NOMO-1 treated with dmso at 0.1 percent for 144 hours (cell line): Measurements from ENCODE around the gene MISP3.
A peak's percentile ranks its signal among the peaks of the same experiment; 100 is the strongest.
"Not testable (repeated sequence)": the region's sequence is repeated elsewhere in the genome, so short reads cannot be mapped to it uniquely, and the experiment has no call there.

ENCODE experiments used
- DNase-seq: peaks from one replicate; lab custom pipeline; 2025; ENCODE audit not compliant: unreplicated experiment; lab: John Stamatoyannopoulos, UW

MISP3 gene

DNA sequence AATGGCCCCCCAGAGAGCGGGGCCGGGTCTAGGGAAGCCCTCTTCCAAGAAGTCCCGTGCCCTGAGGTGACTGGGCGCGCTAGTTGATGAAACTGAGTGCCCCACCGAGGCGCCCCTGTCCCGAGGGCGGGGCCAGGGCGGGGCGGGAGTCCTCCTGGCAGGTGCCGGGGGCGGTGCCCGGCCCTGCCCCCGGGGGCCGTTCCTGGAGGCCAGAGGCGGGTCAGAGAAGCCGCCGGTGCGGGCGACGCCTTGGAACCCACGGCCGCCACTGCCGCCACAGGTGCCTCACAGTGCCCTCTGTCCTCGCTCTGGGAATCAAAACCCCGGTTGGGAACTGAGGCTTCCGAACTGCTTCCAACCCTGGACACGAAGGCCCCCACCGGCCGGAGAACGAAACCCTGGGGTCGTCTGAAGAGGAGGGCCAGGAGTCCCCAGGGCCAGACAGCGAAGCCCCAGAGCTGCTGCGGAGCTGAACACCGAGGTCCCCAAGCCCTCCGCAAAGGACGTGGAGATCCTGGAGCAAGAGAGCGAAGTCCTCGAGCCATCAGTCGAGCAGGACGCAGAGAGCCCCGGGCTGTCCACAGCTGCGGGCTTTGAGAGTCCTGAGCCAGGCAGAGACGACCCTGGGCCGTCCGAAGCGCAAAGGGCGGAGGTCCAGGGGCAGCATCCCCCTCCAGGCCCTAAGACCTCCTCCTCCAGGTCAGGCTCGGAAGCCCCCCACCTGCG lies at the start of gene MISP3:
TSS of gene MISP3 (plus strand) at position 252 of the 726 bp plus-strand sequence. CDS start 524 bp downstream, outside the sequence.
- no peak for DNase-seq

DNA sequence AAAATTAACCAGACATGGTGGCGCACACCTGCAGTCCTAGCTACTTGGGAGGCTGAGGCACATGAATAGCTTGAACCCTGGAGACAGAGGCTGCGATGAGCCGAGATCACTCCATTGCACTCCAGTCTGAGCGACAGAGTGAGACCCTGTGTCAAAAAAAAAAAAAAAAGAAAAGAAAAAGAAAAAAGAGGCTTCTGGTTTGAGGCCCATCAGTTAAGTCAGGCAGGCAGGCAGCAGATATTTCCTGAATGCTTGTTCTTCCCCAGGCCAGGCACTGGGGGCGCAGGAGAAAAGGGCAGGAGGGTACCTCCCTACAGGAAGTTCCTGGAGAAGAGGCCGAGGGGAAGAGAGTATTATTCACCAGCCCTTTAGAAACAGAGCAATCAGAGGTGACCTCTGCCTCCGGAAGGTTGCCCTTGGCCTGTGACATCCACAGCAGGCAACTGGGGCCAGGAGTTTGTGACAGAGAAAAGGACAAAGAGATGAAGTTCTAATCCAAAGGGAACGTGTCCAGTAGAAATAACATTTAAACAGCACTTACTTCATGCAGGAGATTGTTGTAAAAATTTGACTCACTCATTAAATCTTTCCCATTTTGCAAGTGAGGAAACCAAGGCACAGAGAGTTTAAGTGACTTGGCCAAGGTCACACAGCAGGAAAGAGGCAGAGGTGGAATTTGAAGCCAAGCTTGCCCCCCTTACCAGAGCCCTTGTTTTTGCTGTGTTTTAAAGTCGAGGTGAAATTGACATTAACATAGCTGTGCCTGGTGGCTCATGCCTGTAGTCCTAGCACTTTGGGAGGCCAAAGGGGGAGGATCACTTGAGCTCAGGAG lies 49.0 kb upstream of the MISP3 start:
- DNase-seq, result peak; percentile 75

DNA sequence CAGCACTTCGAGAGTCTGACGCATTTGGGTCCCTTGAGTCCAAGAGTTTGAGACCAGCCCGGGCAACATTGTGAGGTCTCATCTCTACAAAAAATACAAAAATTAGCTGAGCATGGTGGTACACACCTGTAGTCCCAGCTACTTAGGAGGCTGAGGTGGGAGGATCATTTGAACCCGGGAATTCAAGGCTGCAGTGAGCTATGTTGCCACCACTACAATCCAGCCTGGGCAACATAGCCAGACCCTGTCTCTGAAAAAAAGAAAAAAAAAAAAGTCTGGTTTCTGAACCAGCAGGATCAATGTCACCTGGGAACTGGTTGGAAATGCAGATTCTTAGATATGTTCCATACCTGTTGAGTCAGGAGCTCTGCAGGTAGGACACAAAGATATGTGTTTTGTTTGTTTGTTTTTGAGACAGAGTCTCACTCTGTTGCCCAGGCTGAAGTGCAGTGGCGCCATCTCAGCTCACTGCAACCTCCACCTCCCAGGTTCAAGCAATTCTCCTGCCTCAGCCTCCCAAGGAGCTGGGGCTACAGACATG lies 45.9 kb upstream of the MISP3 start:
- DNase-seq, result not testable (repeated sequence)

DNA sequence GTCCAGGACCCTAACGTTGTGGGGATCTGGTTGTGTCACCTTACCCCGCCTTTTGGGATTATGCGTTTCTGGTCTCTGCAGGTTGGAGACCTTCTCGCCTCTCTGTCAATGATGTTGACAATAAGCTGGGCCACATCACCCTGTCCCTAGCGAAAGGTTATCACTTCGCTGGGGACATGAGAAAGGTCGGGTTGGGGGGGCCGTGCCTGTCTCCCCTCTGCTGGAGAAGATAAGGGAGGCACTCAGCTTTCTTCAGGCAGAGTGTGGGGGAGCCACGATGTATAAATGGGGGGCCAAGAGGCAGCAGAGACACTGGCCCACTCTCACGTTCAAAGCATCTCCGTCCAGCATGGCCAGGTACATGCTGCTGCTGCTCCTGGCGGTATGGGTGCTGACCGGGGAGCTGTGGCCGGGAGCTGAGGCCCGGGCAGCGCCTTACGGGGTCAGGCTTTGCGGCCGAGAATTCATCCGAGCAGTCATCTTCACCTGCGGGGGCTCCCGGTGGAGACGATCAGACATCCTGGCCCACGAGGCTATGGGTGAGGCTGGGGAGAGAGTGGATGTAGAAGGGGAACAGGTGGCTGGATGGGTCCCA lies 44.6 kb upstream of the MISP3 start, which contains the start of gene RLN3:
TSS of gene RLN3 (plus strand) at position 293 of the 595 bp plus-strand sequence. CDS start at position 350, 57 bp downstream.
- DNase-seq, result no peak

DNA sequence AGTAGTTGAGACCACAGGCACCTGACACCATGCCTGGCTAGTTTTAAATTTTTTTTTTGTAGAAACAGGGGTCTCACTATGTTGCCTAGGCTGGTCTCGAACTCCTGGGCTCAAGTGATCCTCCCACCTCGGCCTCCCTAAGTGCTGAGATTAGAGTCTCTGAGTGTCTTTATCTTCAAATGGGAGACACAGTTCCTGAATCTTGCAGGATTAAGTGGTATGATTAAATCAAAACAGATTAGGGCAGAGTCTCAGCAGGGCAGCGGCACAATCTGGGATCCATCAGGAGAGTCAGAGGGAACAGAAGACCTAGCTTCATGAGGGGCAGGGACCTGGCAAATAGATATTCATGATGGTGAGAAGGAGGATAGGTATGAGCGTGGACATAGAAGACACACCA lies 43.7 kb upstream of the MISP3 start:
- DNase-seq, result no peak

DNA sequence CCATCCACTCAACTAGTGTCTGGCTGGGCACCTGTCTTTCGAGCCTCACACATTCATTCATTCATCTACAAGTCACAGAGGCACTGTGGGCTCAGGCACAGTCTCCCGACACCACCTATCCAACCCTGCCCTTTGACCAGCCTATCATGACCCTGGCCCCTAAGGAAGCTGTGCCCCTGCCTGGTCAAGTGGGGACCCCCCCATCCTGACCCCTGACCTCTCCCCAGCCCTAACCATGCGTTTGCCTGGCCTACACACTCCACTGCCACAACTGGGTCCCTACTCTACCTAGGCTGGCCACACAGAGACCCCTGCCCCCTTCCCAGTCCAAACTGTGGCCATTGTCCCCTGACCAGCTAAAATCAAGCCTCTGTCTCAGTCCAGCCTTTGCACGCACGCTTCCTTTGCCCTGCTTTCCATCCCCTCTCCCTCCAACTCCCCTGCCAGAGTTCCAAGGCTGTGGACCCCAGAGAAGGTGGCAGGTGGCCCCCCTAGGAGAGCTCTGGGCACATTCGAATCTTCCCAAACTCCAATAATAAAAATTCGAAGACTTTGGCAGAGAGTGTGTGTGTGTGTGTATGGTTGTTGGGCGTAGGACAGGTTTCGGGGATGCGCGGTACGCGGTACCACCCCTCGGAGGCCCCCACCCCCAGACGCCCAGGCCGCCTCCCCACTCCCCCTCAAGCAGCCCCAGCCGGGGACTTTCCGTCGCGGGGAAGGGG lies 41.4 kb upstream of the MISP3 start:
- no peak for DNase-seq

DNA sequence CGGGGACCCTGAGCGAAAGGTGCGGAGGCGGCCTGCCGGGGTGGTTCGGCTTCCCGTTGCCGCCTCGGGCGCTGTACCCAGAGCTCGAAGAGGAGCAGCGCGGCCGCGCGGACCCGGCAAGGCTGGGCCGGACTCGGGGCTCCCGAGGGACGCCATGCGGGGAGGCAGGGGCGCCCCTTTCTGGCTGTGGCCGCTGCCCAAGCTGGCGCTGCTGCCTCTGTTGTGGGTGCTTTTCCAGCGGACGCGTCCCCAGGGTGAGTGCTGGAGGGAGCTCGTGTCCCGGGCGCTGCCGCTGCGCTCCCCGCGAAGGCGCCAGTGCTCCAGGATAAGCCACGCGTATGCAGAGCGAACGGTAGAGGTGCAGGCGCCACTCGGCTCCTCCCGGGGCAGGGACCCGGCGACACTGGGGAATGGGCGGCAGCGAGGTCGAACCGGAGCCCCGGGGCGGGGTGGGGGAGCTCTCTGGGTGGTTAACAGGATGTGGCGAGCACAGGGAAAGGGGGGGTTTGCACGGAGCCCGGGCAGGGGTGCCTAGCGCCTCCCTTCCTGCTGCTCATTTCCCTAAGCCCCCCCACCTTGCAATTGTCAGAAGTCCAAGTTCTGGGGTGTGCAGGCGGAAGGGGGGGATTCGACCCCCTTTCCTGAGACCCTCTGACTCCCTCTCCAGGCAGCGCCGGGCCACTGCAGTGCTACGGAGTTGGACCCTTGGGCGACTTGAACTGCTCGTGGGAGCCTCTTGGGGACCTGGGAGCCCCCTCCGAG lies 40.7 kb upstream of the MISP3 start, which contains the start of gene IL27RA:
TSS of gene IL27RA (plus strand) at position 44 of the 762 bp plus-strand sequence. CDS start at position 155, 111 bp downstream.
- peak; percentile 57 for DNase-seq

DNA sequence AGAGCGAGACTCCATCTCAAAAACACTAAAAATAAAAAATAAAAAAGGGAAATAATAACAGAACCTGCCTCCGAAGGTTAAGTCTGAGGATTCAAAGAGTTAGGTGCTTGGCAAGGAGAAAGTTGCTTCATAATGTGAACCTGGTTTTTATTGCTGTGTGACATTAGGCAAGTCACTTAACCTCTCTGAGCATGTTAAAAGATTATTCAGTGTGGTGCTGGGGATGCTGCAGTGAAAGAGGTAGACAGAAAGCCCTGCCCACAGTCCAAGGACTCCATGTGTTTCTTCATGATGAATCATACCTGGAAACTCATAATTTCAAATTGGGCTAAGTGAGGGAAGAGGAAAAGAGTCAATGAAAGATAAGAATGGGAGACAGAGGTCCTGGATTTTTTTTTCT lies 38.6 kb upstream of the MISP3 start:
- DNase-seq, result no peak

DNA sequence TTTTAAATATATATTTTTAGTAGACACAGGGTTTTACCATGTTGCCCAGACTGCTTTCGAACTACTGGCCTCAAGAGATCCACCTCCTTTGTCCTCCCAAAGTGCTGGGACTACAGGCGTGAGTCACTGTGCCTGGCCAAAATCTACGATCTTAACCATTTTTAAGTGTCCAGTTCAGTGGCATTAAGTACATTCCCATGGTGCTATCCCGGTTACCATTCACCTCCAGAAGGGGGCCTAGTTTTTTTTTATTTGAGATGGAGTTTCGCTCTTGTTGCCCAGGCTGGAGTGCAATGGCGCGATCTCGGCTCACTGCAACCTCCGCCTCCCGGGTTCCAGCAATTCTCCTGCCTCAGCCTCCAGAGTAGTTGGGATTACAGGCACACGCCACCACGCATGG lies 37.4 kb upstream of the MISP3 start:
- DNase-seq, result not testable (repeated sequence)

DNA sequence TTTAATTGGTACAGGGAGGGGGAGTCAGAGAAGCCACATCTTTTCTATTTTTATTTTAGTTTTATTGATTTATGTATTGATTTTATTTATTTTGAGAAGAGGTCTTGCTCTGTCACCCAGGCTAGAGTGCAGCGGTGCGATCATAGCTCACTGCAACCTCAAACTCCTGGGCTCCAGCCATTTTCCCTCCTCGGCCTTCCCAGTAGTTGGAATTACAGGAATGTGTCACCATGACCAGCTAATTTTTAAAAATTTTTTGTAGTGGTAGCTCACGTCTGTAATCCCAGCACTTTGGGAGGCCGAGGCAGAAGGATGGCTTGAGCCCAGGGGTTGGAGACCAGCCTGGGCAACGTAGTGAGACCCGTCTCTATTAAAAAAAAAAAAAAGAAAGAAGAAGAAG lies 36.9 kb upstream of the MISP3 start:
- DNase-seq, result no peak

DNA sequence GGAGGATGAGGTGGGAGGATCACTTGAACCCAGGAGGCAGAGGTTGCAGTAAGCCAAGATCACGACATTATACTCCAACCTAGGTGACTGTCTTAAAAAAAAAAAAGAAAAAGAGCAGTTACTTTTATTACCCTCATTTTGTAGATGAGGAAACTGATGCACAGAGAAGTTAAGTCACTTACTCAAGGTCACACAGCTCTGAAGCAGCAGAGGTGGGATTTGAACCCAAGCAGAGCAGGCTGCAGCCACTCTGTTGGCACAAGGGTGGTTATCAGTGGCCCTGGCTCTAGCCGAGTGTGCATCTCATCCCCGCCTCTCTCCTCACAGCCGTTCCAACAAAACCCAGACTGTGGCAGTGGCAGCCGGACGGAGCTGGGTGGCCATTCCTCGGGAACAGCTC lies 33.4 kb upstream of the MISP3 start:
- DNase-seq, result no peak

DNA sequence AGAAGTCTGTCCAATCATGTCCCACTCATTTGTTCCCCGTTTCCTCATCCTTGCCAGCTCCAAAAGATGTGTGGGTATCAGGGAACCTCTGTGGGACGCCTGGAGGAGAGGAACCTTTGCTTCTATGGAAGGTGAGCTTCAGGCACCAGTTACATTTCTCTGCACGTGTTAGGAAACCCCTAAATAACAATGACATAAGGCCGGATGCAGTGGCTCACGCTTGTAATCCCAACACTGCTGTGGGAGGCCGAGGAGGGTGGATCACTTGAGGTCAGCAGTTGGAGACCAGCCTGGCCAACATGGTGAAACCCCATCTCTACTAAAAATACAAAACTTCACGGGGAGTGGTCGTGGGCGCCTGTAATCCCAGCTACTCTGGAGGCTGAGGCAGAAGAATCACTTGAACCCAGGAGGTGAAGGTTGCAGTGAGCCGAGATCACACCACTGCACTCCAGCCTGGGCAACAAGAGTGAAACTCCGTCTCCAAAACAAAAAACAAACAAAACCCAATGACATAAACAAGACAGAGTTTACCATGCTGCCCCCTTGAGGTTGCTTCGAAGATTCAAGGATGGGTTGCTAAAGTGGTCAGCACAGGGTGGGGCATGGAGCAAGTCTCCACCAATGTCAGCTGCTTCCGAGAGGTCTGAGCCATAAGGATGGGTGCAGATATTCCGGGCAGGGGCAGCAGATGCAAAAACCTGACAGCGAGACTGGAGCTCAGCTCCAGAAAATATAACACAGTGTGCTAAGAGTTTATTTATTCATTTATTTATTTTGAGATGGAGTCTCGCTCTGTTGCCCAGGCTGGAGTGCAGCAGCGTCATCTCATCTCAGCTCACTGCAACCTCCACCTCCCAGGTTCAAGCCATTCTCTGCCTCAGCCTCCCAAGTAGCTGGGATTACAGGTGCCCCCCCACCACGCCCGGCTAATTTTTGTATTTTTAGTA lies 29.7 kb upstream of the MISP3 start:
- DNase-seq, result not testable (repeated sequence)

DNA sequence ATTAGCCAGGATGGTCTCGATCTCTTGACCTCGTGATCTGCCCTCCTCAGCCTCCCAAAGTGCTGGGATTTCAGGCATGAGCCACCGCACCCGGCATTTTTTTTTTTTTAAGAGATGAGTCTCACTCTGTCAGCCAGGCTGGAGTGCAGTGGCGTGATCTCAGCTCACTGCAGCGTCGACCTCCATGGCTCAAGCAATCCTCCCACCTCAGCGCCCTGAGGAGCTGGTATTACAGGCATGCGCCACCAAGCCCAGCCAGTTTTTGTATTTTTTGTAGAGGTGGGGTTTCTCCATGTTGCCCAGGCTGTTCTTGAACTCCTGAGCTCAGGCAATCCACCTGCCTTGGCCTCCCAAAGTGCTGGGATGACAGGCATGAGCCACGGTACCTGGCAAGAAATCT lies 24.7 kb upstream of the MISP3 start:
- DNase-seq, result not testable (repeated sequence)

DNA sequence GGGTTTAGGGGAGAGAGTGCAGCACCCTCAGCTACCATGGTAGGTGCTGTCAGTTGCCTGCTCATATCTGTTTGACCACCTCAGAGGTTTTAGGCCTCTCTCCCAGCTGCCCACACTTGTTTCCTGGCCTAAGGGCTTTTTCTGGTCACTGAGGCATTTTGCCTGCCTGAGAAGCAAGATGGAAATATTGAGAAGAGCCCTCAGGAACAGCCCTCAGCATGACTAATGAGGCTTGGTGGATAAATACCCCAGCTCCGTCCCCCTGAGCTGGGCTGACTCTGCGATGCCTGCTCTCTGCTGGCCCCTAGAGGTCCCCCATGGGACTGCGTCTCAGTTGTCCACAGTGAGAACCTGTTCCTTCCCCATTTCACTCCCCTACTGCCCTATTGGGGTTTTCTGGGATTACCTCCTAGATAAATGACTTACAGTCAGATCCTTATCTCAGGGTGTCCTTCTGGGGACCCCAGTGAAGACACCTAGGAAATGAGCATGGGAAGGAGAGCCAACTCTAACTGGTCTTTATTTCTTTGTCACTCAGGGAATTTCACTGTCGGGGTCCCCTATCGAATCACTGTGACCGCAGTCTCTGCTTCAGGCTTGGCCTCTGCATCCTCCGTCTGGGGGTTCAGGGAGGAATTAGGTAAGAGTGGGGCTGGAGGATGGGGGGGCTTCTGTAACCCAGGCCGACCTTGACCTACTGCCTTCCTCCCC lies 24.0 kb upstream of the MISP3 start:
- peak; percentile 32 for DNase-seq

DNA sequence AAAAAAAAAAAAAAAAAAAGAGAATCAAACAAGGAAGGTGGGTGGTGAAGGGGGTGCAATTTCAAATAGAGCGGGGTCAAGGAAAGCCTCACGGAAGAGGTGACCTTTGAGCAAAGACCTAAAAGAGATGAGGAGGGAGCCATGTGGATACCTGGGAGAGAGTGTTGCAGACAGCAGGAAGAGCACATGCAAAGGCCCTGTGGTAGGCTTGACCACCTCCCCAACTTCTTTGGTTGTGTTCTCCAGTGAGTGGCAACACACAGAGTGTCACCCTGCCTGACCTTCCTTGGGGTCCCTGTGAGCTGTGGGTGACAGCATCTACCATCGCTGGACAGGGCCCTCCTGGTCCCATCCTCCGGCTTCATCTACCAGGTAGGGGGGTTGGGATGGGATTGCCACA lies 22.1 kb upstream of the MISP3 start:
- no peak for DNase-seq

DNA sequence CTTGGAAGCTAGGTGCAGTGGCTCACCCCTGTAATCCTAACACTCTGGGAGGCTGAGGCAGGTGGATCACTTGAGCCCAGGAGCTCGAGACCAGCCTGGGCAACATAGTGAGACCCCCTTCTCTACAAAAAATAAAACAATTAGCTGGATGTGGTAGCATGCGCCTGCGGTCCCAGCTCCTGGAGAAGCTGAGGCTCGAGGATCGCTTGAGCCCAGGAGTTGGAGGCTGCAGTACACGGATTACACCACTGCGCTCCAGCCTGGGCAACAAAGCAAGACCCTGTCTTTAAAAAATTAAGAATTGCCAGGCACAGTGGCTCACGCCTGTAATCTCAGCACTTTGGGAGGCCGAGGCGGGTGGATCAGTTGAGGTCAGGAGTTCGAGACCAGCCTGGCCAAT lies 21.6 kb upstream of the MISP3 start:
- DNase-seq, result not testable (repeated sequence)

DNA sequence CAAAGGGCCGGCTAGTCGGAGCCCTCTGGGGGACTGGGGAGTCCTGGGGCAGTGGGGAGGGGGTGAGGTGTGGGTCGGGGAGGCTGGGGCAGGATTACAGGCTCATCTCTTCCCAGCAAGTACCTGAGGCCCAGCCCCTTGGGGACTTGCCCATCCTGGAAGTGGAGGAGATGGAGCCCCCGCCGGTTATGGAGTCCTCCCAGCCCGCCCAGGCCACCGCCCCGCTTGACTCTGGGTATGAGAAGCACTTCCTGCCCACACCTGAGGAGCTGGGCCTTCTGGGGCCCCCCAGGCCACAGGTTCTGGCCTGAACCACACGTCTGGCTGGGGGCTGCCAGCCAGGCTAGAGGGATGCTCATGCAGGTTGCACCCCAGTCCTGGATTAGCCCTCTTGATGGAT lies 20.6 kb upstream of the MISP3 start:
- DNase-seq, result no peak

DNA sequence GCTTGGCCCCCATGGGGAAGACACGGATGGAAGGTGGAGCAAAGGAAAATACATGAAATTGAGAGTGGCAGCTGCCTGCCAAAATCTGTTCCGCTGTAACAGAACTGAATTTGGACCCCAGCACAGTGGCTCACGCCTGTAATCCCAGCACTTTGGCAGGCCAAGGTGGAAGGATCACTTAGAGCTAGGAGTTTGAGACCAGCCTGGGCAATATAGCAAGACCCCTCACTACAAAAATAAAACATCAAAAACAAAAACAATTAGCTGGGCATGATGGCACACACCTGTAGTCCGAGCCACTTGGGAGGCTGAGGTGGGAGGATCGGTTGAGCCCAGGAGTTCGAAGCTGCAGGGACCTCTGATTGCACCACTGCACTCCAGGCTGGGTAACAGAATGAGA lies 20.1 kb upstream of the MISP3 start:
- DNase-seq, result no peak
